22Rv1 (cell line): Measurements from ENCODE around the gene CFAP46.

ENCODE experiments used
- ZFX ChIP-seq: fragments of 450-650 bp; IDR thresholded peaks from 2 replicates; pipeline ENCODE4 v1.6.1; 2017; ENCODE audit warnings: antibody characterized with exemption, borderline replicate concordance
- TF ChIP-seq, protein P1 (sequence below): fragments of 450-650 bp; IDR thresholded peaks from 2 replicates; pipeline ENCODE4 v1.5.1; 2017; ENCODE audit warnings: mild to moderate bottlenecking

DNA sequence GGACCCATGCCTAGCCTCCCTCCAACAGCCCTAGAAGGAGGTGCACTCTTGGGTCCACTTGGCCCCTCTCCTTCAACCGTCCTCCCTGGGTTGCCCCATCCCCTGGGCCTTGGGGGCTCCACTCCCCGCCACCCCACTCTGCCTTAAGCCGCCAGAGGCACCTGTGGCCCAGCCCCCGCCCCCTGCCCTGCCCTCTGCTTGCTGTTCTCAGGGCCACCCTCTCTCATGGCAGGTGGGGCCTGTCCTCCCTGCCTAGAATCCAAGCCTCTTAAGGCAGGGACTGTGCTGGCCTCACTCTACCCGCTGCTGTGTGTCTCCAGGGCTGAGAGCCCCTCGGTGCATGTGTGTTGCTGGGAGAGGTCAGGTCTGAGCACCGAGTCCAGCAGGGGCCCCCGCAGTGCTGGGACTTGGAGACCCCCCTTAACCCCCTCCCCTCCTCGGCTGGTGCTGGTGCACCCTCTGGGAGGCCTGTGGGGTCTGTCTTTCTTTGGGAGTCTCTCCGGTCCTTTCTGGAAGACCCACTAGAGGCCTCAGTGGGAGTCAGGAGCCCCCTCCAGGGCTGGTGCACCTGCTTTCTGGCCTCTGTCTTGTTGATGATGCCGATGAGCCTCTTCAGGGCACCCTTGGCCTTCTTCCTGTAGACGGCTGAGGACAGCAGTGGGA lies 43.8 kb downstream of the CFAP46 start:
- TF ChIP-seq, protein P1, sequence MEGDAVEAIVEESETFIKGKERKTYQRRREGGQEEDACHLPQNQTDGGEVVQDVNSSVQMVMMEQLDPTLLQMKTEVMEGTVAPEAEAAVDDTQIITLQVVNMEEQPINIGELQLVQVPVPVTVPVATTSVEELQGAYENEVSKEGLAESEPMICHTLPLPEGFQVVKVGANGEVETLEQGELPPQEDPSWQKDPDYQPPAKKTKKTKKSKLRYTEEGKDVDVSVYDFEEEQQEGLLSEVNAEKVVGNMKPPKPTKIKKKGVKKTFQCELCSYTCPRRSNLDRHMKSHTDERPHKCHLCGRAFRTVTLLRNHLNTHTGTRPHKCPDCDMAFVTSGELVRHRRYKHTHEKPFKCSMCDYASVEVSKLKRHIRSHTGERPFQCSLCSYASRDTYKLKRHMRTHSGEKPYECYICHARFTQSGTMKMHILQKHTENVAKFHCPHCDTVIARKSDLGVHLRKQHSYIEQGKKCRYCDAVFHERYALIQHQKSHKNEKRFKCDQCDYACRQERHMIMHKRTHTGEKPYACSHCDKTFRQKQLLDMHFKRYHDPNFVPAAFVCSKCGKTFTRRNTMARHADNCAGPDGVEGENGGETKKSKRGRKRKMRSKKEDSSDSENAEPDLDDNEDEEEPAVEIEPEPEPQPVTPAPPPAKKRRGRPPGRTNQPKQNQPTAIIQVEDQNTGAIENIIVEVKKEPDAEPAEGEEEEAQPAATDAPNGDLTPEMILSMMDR, result no peak
- no peak for TF ChIP-seq ZFX
